PC-9 (cell line): Measurements from ENCODE around the gene NLRC3.

Source experiments
- EZH2 ChIP-seq: fragments of 200-600 bp; sonication (generic); IDR thresholded peaks from 2 replicates; pipeline ENCODE4 v1.8.0; 2017; ENCODE audit warnings: antibody characterized with exemption, low read depth
- TF ChIP-seq, protein P1 (sequence below): fragments of 200-600 bp; sonication (generic); conservative IDR thresholded peaks from 2 replicates; pipeline ENCODE4 v1.6.1; 2017; ENCODE audit warnings: mixed run types, antibody characterized with exemption, mild to moderate bottlenecking, moderate library complexity

DNA sequence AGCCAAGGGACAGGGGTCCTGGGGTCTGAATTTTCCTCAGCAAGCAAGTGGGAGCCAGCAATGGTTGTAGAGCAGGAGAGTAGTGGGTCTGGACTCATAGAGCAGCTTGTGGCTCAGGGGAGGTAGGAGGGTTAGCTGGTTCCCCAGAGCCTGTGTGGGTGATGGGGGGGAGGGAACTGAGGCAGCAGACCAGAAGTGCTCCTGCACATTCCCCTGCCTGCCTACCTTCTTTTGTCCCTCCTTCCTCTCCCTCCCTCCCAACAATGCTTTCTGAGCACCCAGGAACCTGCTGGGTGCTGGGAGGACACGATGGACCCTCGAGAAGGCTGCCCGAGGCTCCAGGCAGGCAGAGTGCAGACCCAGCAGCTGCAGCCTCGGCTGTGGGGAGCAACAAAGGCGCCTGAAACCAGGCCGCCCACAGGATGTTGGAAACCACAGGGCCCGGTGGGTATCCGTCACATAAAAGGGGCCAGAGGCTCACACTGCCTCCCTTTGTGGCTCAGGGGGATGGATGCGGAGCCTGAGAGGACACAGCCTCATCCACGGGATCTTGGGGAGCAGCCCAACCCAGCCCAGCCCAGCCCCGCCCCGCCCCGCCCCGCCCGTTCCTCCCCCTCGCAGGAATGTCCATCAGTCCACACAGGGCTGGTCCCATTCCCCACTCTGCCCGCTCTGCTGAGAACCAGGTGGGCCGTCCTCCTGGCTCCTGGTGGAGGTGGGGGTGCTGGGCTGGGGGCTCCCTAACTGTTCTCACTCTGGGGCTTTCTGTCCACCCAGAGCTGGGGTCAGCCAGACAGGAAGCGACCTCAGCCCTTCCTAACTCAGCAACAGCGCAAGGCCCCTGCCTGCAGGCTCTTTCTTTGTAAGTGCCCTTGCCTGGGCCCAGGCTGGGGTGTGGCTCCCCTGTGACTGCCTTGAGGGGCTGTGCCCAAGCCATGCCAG, 1.7 kb upstream of the NLRC3 start:
- no peak for TF ChIP-seq EZH2
- TF ChIP-seq, protein P1, sequence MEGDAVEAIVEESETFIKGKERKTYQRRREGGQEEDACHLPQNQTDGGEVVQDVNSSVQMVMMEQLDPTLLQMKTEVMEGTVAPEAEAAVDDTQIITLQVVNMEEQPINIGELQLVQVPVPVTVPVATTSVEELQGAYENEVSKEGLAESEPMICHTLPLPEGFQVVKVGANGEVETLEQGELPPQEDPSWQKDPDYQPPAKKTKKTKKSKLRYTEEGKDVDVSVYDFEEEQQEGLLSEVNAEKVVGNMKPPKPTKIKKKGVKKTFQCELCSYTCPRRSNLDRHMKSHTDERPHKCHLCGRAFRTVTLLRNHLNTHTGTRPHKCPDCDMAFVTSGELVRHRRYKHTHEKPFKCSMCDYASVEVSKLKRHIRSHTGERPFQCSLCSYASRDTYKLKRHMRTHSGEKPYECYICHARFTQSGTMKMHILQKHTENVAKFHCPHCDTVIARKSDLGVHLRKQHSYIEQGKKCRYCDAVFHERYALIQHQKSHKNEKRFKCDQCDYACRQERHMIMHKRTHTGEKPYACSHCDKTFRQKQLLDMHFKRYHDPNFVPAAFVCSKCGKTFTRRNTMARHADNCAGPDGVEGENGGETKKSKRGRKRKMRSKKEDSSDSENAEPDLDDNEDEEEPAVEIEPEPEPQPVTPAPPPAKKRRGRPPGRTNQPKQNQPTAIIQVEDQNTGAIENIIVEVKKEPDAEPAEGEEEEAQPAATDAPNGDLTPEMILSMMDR = no peak
